ENCODE measurements around the gene PTGDS. TPM values are rescaled to one million over a fixed set of nuclear protein-coding genes. Genes with fewer than 3 reads are reported as not detected.

Gene PTGDS
- polyA plus RNA-seq, 1 donor from 2014 or later: not detected

- Mint-ChIP-seq H3K27me3 (no peaks in the 10 kb centered on the region), H3K4me3 (peak overlapping the region in 1 of 4 donors; percentile 23), H3K27ac (peak overlapping the region in 2 of 3 donors; percentile 28 to 59), H3K9me3 (no peaks in the 10 kb centered on the region), H3K4me1 (peaks cover 0 to 6% (median 4%) of the 10 kb centered on the region in 3 donors), H3K36me3 (peaks cover 3% of the 10 kb centered on the region)
Measured at GRCh38 chr9:136942881-136943230, 34.4 kb upstream of the PTGDS start.

GRCh38 chr9:136943291-136944211 lies 33.8 kb upstream of the PTGDS start:
- Mint-ChIP-seq H3K27ac (peak overlapping the region in 1 of 3 donors; percentile 78), H3K36me3 (peaks cover 3% of the 10 kb centered on the region), H3K9me3 (no peaks in the 10 kb centered on the region), H3K4me3 (peak overlapping the region; percentile 64 to 87 (median 82)), H3K27me3 (no peaks in the 10 kb centered on the region), H3K4me1 (peaks cover 0 to 10% (median 4%) of the 10 kb centered on the region in 3 donors)

GRCh38 chr9:136944212-136944518 lies 33.1 kb upstream of the PTGDS start:
- H3K9me3 Mint-ChIP-seq: no peaks in the 10 kb centered on the region
- H3K27ac Mint-ChIP-seq: peak overlapping the region in 1 of 3 donors; percentile 78
- peaks cover 1% of the 10 kb centered on the region for H3K36me3 Mint-ChIP-seq
- no peaks in the 10 kb centered on the region for H3K27me3 Mint-ChIP-seq
- peaks cover 0 to 8% (median 1%) of the 10 kb centered on the region in 3 donors for H3K4me1 Mint-ChIP-seq
- H3K4me3 Mint-ChIP-seq: peak overlapping the region; percentile 64 to 87 (median 82)

- Mint-ChIP-seq H3K27me3 (no peaks in the 10 kb centered on the region), H3K4me3 (peak within 1 kb of the TSS; percentile 76 to 87 (median 82)), H3K36me3 (no peaks in the 10 kb centered on the region), H3K4me1 (peaks cover 0 to 8% (median 1%) of the 10 kb centered on the region in 3 donors), H3K27ac (peak within 1 kb of the TSS in 2 of 3 donors; percentile 87 to 90), H3K9me3 (no peaks in the 10 kb centered on the region)
Measured at GRCh38 chr9:136944519-136945332, 32.6 kb upstream of the PTGDS start, which contains the start of the genes C8G and FBXW5. TSS of gene C8G (plus strand) at chr9:136945243. CDS start at chr9:136945321, 78 bp downstream. TSS of gene FBXW5 (minus strand) at chr9:136944738. CDS start at chr9:136944083, 655 bp downstream.

GRCh38 chr9:136945333-136946227 lies 31.7 kb upstream of the PTGDS start:
- no peaks in the 10 kb centered on the region for H3K36me3 Mint-ChIP-seq
- peak overlapping the region in 2 of 3 donors; percentile 46 to 87 for H3K27ac Mint-ChIP-seq
- H3K4me3 Mint-ChIP-seq: peak overlapping the region in 1 of 4 donors; percentile 76
- H3K27me3 Mint-ChIP-seq: no peaks in the 10 kb centered on the region
- H3K9me3 Mint-ChIP-seq: no peaks in the 10 kb centered on the region
- H3K4me1 Mint-ChIP-seq: peaks cover 0 to 8% (median 4%) of the 10 kb centered on the region in 3 donors

- H3K4me3 Mint-ChIP-seq: peak overlapping the region in 2 of 4 donors; percentile 68 to 76
- H3K9me3 Mint-ChIP-seq: no peaks in the 10 kb centered on the region
- H3K36me3 Mint-ChIP-seq: no peaks in the 10 kb centered on the region
- H3K27ac Mint-ChIP-seq: peak overlapping the region in 1 of 3 donors; percentile 46
- H3K27me3 Mint-ChIP-seq: no peaks in the 10 kb centered on the region
- H3K4me1 Mint-ChIP-seq: peaks cover 0 to 8% (median 4%) of the 10 kb centered on the region in 3 donors
Measured at GRCh38 chr9:136946228-136947027, 30.9 kb upstream of the PTGDS start.

GRCh38 chr9:136947028-136947891 lies 30.0 kb upstream of the PTGDS start:
- Mint-ChIP-seq H3K27ac (no peak overlapping the region), H3K4me3 (no peak overlapping the region), H3K4me1 (peaks cover 0 to 8% (median 4%) of the 10 kb centered on the region in 3 donors), H3K36me3 (no peaks in the 10 kb centered on the region), H3K9me3 (no peaks in the 10 kb centered on the region), H3K27me3 (no peaks in the 10 kb centered on the region)

GRCh38 chr9:136947955-136948510 lies 29.3 kb upstream of the PTGDS start:
- Mint-ChIP-seq H3K4me3 (peak overlapping the region in 3 of 4 donors; percentile 22 to 75 (median 52)), H3K9me3 (no peaks in the 10 kb centered on the region), H3K4me1 (peaks cover 0 to 8% (median 4%) of the 10 kb centered on the region in 3 donors), H3K27ac (peak overlapping the region in 2 of 3 donors; percentile 64 to 70), H3K27me3 (no peaks in the 10 kb centered on the region), H3K36me3 (no peaks in the 10 kb centered on the region)

- Mint-ChIP-seq H3K27ac (peak overlapping the region; percentile 39 to 82 (median 77)), H3K4me3 (peak overlapping the region; percentile 75 to 92 (median 85)), H3K36me3 (no peaks in the 10 kb centered on the region), H3K9me3 (no peaks in the 10 kb centered on the region), H3K27me3 (no peaks in the 10 kb centered on the region), H3K4me1 (peaks cover 0 to 8% (median 4%) of the 10 kb centered on the region in 3 donors)
Measured at GRCh38 chr9:136949239-136949816, 28.0 kb upstream of the PTGDS start.

GRCh38 chr9:136949817-136950655 lies 27.3 kb upstream of the PTGDS start:
- no peaks in the 10 kb centered on the region for H3K9me3 Mint-ChIP-seq

GRCh38 chr9:136950656-136951276 lies 26.5 kb upstream of the PTGDS start:
- Mint-ChIP-seq H3K4me3 (peak overlapping the region; percentile 73 to 92 (median 86)), H3K27ac (peak overlapping the region; percentile 67 to 82 (median 77)), H3K36me3 (no peaks in the 10 kb centered on the region), H3K27me3 (no peaks in the 10 kb centered on the region), H3K4me1 (peaks cover 0 to 6% (median 4%) of the 10 kb centered on the region in 3 donors), H3K9me3 (no peaks in the 10 kb centered on the region)

More at GRCh38 chr9:136949817-136950655, 27.3 kb upstream of the PTGDS start:
- H3K36me3 Mint-ChIP-seq: no peaks in the 10 kb centered on the region
- H3K27ac Mint-ChIP-seq: peak overlapping the region; percentile 67 to 82 (median 77)
- peaks cover 0 to 6% (median 4%) of the 10 kb centered on the region in 3 donors for H3K4me1 Mint-ChIP-seq
- no peaks in the 10 kb centered on the region for H3K27me3 Mint-ChIP-seq
- peak overlapping the region; percentile 73 to 92 (median 86) for H3K4me3 Mint-ChIP-seq
